Medulla oblongata (tissue), 1 donor: ENCODE measurements around the gene NEDD4L.
"Not testable (repeated sequence)": the region's sequence is repeated elsewhere in the genome, so short reads cannot be mapped to it uniquely, and the experiment has no call there.

Experiments used
- DNase-seq: peaks from one replicate; pipeline ENCODE4 v3.0.0-alpha.2; 2015; ENCODE audit errors: extremely low spot score

NEDD4L gene

DNA sequence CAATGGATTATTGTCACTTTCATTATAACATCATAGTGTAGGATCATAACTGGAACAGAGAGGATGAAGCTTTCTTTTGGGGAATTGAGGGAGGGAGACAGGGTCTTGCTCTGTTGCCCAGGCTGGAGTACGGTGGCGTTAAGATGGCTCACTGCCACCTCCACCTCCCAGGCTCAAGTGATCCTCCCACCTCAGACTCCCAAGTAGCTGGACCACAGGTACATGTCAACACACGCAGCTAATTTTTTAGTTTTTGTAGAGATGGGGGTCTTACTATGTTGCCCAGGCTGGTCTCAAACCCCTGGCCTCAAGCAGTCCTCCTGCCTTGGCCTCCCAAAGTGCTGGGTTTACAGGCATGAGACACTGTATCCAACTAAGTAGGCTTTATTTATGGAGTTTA is 221.5 kb downstream of the NEDD4L start:
- not testable (repeated sequence) for DNase-seq

GRCh38 chr18:58266291-58266690 is 222.3 kb downstream of the NEDD4L start:
- no peak for DNase-seq

GRCh38 chr18:58267493-58267892 is 223.5 kb downstream of the NEDD4L start:
- DNase-seq, result no peak

- DNase-seq, result no peak
These were observed 224.8 kb downstream of the NEDD4L start for GRCh38 chr18:58268849-58269248.

- DNase-seq, result no peak
These were observed 225.9 kb downstream of the NEDD4L start for GRCh38 chr18:58269931-58270330.

DNA sequence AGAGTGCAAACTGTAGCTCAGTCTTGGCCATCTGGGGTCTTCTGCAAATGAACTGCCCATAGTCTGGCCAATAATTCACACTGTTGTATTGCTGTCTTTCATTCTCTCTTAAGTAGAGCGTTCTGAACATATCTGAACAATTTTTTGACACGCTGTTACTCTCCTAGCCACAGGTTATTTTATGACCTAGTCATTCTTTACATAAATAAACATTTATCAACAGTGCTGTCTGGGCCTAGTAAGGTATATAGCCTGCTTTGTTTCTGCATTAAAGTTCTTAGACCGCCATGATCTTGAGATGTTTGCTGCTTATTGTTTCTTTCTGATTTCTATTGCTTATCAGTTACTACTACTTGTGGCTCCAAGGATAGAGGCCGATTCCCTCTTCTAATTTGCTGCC is 226.4 kb downstream of the NEDD4L start:
- no peak for DNase-seq

DNA sequence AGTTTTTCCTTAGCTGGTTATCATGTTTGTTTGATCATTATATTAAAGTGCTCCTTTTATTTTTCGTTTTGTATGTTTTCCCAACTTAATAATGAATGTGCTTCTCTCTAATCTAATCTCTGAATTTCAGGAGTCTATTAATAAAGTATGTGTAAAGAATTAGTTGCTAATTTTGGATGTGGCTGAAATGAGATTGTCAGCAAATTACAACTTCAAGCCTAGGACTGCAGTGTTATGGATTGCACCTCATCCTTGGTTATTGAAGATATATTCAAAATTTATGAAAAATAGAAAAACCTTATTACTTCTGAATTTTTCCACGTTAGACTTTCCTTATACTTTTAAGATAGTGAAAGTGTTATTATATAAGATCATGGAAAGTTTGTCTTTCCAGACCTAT is 227.7 kb downstream of the NEDD4L start:
- no peak for DNase-seq

- no peak for DNase-seq
These were observed 228.2 kb downstream of the NEDD4L start for GRCh38 chr18:58272209-58272608.

GRCh38 chr18:58272779-58273435 is 228.9 kb downstream of the NEDD4L start:
- no peak for DNase-seq

GRCh38 chr18:58275176-58275575 is 231.2 kb downstream of the NEDD4L start:
- no peak for DNase-seq

DNA sequence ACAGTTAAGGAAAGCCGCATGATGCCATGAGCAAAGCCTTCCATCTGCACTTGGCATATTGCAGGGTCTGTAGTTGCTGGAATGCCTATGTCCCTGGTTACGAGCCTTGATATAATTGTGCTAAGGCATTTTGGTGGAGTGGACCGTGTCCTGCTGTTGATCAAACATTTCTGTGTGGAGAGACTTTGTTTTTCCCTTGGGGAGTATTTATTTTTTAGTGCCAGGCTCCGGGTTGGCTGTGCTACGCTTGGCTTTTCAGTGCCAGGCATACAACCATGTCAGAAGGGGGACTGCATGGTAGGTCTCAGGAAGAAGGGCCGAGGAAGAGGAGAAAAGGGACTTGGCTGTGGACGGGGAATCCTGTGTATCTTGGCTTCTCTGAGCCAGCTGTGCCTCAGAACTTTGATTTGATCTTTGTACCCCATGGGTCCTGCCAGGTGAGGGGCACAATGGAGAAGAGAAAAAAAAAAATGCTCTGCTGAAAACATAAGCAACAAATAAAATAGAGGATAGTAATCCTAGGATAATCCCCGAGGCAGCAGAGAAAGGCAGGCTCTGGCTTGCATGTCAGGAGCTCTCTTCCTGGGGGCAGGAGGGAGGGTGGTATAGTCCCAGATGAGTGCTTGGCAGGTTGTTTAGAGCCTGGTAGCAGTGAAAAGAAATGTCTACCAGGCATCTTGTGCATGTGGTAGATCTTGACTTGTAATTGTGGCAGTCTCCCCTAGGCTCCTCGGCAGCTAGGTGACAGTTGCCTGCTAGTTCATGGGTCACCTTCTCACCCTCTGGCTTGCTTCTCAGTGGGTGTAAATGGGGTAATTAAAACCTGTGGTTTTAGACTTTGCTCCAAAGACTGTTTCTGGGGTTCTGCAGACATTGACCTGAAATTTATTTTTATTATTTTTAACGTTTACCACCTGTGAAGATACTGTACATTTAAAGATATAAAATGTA is 233.0 kb downstream of the NEDD4L start:
- no peak for DNase-seq

GRCh38 chr18:58279504-58280175 is 235.6 kb downstream of the NEDD4L start:
- DNase-seq, result no peak

GRCh38 chr18:58280191-58280590 is 236.2 kb downstream of the NEDD4L start:
- no peak for DNase-seq

DNA sequence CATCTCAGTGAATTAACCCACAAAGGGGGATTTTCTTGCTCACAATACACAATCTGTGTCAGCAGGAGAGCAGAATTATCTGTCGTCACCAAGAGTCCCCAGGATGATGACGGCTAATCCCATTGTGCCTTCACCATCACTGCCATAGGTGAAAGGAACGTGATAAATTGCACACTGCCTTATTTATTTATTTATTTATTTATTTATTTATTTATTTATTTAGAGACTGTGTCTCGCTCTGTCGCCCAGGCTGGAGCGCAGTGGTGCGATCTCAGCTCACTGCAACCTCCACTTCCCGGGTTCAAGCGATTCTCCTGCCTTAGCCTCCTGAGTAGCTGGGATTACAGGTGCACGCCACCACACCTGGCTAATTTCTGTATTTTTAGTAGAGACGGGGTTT is 238.8 kb downstream of the NEDD4L start:
- not testable (repeated sequence) for DNase-seq

DNA sequence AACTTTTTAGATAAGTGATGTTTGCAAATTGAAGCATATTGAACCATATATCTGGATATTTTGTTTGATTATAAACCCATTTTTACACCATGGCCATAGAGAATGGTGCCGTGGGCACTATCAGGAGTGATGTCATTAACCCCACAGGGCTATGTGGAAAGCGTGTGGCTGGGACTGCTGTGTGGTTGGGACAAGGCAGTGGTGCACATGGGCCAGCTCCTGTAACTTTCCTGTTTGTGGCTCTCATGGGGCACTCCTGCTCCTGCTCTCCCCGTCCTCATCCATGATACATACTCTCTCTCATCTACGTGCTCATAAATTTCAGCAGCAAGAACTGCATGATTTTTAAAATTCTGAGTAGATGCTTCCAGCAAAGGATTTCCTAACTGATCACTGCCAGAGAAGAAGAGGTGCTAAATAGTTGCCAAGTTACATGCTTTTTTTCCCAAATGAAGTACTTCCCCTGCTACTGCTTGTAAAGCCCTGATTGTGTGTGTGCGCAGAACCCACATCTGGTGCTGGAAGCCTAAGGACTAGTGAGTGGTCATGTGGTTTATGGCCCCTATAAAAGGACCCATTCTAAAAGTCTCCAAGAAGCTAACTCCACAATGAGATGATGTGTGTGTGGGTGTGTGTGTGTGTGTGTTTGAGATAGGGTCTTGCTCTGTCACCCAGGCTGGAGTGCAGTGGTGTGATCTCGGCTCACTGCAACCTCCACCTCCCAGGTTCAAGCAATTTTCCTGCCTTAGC is 240.8 kb downstream of the NEDD4L start:
- no peak for DNase-seq

DNA sequence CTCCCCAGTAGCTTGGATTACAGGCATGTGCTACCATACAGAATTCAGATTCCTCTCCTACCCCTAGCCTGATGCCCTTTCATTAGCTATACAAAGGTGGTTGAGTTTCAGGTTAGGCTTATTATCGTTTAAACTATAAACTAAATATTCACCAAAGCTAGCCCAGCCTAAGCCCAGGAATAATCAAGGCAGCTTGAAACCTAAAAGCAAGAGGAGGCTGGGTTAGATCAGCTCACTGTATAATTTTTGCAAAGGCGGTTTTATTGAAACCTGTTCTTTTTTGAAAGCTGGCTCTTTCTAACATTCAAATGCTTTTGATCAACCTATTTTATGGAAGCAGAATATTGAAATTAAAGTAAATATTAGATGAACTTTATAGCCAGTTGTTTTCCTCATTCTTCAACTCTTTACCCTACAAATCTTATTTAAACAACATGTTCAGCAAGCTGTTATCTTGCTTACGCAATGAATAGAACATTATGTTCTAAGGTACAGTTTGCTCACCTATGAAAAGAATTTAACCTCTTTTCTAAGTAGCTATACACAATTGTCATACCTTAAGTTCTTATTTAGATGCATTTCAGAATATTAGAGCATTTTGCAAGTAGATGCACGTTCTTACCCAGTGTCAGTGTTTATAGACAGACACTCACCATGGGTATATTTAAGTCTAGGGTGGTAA is 241.6 kb downstream of the NEDD4L start:
- no peak for DNase-seq

DNA sequence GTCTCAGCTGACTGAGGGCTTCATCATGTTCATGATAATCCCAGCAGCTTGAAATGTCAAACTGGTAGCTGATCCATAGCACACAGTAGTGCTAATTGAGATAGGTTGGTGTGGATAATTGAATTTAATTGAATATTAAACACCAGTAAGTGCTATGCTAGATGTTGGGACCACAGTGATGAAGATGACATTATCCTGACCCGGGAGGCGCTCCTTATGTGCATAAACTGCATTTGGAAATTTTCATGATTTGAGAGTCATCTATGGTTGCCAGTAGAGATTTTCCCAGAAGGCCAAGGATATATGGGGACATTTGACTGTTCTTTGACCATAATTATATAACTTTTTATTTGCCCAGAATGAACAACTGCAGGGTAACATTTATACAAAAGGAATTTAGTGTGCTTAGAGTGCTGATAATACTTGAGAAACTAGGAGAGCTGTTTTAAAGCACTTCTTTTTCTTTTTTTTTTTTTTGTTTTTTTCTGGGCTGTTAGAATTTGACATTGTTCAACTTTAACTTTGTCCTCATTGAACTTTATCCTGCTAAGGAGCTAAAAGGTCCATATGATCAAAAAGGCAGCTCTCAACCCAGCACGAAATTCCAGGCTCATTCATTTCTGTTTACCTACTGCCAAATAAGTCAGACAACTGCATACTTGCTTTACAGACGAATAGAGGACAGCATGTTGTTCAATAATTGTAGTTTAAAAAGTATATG is 242.8 kb downstream of the NEDD4L start:
- DNase-seq, result no peak

DNA sequence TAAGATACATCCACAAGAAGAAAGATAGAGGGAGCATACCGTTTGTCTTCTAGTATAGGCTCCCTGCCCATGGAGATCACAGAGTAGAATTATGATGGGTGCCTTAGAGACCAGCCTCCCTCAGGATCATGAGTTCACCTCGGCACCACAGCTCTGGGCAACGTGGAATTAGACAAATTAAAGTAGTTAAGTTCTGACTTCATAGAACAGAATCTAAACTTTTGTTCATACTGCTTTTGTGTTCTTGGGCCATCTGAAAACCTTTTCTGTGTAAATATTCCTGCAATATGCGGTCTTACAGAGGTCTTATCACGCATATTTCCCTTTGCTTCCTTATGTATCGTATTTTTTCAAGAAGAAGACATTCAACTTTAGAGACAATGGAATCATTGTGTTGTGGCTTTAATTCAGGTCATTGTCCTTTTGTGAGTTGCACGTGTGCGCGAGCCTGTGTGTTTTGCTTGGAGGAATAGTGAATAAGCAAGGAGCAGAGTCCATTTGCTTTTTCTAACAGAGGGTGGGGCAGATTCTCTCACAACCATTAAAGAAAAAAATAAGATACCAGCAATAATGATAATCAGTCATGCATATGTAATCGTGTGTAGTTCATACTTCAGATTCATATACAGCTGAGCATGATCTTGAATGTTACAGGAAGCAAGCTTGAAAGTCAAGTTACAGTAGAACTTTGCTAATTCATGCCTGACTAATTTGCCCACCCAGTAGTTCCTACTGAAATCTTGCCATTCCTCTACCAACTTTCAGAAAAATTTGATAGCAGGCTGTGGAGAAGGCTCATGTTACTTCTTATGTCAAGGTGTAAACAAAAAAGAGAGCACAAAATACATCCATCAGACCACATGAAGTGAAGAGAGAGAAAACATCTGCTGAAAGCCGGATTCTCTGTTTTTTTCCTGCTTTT is 243.6 kb downstream of the NEDD4L start:
- DNase-seq, result no peak
